ENCODE data around the gene NLRP12.
"Not testable (repeated sequence)": the region's sequence is repeated elsewhere in the genome, so short reads cannot be mapped to it uniquely, and the experiment has no call there.

The NLRP12 gene

DNA sequence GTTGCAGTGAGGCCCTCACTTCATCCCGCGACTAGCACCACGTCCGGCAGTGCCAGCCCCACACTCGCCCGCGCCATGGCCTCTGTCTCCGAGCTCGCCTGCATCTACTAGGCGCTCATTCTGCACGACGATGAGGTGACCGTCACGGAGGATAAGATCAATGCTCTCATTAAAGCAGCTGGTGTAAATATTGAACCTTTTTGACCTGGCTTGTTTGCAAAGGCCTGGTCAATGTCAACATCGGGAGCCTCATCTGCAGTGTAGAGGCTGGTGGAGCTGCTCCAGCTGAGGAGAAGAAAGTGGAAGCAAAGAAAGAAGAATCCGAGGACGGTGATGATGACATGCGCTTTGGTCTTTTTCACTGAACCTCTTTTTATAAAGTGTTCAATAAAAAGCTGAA, 48.6 kb downstream of the NLRP12 start:
- Histone ChIP-seq H3K4me1 (ENCODE audit: control insufficient read depth, insufficient read depth, low read length) (no peaks in the 10 kb centered on the region), H3K4me3 (ENCODE audit: low read depth, low read length) (no peak overlapping the region), H3K27ac (ENCODE audit: extremely low read depth, low read depth, low read length) (no peak overlapping the region), H3K9me3 (ENCODE audit: control insufficient read depth, insufficient read depth, low read depth, low read length) (no peaks in the 10 kb centered on the region), H3K36me3 (ENCODE audit: control insufficient read depth in 2 of 2, insufficient read depth in 1 of 2, low read length in 2 of 2) (no peaks in the 10 kb centered on the region)
- POLR2A ChIA-PET = interaction anchor here (0.9 kb wide), 1 partner anchor 16 kb away, joined by 5 read pairs; no protein-coding TSS in a partner anchor
- CTCF ChIA-PET = interaction anchor here (0.7 to 2.1 kb wide), 7 partner anchors 11 to 895 kb away, joined by 3 to 25 read pairs (median 3); no protein-coding TSS in a partner anchor
- TF ChIP-seq, protein P1, sequence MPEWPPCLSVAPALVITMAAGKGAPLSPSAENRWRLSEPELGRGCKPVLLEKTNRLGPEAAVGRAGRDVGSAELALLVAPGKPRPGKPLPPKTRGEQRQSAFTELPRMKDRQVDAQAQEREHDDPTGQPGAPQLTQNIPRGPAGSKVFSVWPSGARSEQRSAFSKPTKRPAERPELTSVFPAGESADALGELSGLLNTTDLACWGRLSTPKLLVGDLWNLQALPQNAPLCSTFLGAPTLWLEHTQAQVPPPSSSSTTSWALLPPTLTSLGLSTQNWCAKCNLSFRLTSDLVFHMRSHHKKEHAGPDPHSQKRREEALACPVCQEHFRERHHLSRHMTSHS (tag by site-specific recombination; IDR thresholded peaks at IDR 0.05) = no peak
- TF ChIP-seq ZNF658 (tag by site-specific recombination; IDR thresholded peaks at IDR 0.05) (no peak), ZNF221 (tag by site-specific recombination; IDR thresholded peaks at IDR 0.05; ENCODE audit: borderline replicate concordance) (no peak), ZNF664 (tag by site-specific recombination; IDR thresholded peaks at IDR 0.05) (no peak), ZXDB (tag by site-specific recombination; IDR thresholded peaks at IDR 0.05) (no peak), ZNF19 (tag by site-specific recombination; IDR thresholded peaks at IDR 0.05; ENCODE audit: low read depth) (no peak), GLI2 (tag by site-specific recombination; IDR thresholded peaks at IDR 0.05; ENCODE audit: borderline replicate concordance, low read depth) (no peak), ZFP3 (tag by site-specific recombination; IDR thresholded peaks at IDR 0.05; ENCODE audit: low read depth) (no peak), ZNF211 (tag by site-specific recombination; IDR thresholded peaks at IDR 0.05; ENCODE audit: low read depth) (no peak), SALL2 (tag by site-specific recombination; IDR thresholded peaks at IDR 0.05; ENCODE audit: borderline replicate concordance) (no peak), ZNF121 (tag by site-specific recombination; IDR thresholded peaks at IDR 0.05) (no peak), ZFHX2 (tag by site-specific recombination; conservative IDR thresholded peaks at IDR 0.05) (no peak), ZNF747 (tag by site-specific recombination; IDR thresholded peaks at IDR 0.05) (no peak)
- TF ChIP-seq, protein P2, sequence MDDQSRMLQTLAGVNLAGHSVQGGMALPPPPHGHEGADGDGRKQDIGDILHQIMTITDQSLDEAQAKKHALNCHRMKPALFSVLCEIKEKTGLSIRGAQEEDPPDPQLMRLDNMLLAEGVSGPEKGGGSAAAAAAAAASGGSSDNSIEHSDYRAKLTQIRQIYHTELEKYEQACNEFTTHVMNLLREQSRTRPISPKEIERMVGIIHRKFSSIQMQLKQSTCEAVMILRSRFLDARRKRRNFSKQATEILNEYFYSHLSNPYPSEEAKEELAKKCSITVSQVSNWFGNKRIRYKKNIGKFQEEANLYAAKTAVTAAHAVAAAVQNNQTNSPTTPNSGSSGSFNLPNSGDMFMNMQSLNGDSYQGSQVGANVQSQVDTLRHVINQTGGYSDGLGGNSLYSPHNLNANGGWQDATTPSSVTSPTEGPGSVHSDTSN (CRISPR knock-in tag; IDR thresholded peaks at IDR 0.05) = no peak
- TF ChIP-seq, protein P3, sequence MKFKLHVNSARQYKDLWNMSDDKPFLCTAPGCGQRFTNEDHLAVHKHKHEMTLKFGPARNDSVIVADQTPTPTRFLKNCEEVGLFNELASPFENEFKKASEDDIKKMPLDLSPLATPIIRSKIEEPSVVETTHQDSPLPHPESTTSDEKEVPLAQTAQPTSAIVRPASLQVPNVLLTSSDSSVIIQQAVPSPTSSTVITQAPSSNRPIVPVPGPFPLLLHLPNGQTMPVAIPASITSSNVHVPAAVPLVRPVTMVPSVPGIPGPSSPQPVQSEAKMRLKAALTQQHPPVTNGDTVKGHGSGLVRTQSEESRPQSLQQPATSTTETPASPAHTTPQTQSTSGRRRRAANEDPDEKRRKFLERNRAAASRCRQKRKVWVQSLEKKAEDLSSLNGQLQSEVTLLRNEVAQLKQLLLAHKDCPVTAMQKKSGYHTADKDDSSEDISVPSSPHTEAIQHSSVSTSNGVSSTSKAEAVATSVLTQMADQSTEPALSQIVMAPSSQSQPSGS (tag by site-specific recombination; IDR thresholded peaks at IDR 0.05; ENCODE audit: low read depth) = no peak
- TF ChIP-seq, protein P4, sequence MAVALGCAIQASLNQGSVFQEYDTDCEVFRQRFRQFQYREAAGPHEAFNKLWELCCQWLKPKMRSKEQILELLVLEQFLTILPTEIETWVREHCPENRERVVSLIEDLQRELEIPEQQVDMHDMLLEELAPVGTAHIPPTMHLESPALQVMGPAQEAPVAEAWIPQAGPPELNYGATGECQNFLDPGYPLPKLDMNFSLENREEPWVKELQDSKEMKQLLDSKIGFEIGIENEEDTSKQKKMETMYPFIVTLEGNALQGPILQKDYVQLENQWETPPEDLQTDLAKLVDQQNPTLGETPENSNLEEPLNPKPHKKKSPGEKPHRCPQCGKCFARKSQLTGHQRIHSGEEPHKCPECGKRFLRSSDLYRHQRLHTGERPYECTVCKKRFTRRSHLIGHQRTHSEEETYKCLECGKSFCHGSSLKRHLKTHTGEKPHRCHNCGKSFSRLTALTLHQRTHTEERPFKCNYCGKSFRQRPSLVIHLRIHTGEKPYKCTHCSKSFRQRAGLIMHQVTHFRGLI (tag by site-specific recombination; IDR thresholded peaks at IDR 0.05) = no peak
- TF ChIP-seq, protein P5, sequence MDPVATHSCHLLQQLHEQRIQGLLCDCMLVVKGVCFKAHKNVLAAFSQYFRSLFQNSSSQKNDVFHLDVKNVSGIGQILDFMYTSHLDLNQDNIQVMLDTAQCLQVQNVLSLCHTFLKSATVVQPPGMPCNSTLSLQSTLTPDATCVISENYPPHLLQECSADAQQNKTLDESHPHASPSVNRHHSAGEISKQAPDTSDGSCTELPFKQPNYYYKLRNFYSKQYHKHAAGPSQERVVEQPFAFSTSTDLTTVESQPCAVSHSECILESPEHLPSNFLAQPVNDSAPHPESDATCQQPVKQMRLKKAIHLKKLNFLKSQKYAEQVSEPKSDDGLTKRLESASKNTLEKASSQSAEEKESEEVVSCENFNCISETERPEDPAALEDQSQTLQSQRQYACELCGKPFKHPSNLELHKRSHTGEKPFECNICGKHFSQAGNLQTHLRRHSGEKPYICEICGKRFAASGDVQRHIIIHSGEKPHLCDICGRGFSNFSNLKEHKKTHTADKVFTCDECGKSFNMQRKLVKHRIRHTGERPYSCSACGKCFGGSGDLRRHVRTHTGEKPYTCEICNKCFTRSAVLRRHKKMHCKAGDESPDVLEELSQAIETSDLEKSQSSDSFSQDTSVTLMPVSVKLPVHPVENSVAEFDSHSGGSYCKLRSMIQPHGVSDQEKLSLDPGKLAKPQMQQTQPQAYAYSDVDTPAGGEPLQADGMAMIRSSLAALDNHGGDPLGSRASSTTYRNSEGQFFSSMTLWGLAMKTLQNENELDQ (tag by site-specific recombination; IDR thresholded peaks at IDR 0.05; ENCODE audit: low read depth) = no peak

DNA sequence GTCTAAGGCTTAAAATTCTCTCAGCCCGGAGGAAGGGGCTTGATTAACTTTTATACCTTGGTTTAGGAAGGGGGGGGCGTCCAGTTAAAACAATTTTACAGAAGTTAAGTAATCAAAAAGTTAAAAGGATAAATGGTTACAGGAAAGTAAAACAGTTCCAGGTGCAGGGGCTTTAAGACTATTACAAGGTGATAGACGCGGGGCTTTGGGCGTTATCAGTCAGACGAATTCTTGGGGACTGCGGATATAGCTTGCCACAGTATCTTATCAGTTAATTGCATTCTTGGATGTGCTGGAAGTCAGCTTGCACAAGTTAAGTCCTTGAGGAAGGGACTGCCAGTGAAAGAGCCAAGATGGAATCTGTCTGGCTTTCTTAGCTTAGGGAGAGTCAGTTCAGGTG, 49.6 kb downstream of the NLRP12 start:
- H3K4me3 ChIP-seq (ENCODE audit: low read depth, low read length); H3K9me3 ChIP-seq (ENCODE audit: control insufficient read depth, insufficient read depth, low read depth, low read length); H3K36me3 ChIP-seq (ENCODE audit: control insufficient read depth in 2 of 2, insufficient read depth in 1 of 2, low read length in 2 of 2); POLR2A ChIA-PET; H3K27ac ChIP-seq (ENCODE audit: extremely low read depth, low read depth, low read length); H3K4me1 ChIP-seq (ENCODE audit: control insufficient read depth, insufficient read depth, low read length): not testable (repeated sequence)
- CTCF ChIA-PET = interaction anchor here (1.5 to 3.3 kb wide), 3 partner anchors 18 to 257 kb away, joined by 6 to 25 read pairs (median 21); no protein-coding TSS in a partner anchor
